HFFc6 (cell line): ENCODE data around the gene ACHE. TPM values are rescaled to one million over a fixed set of nuclear protein-coding genes. Genes with fewer than 3 reads are reported as not detected.
A peak's percentile ranks its signal among the peaks of the same experiment; 100 is the strongest.
"Not testable (repeated sequence)": the region's sequence is repeated elsewhere in the genome, so short reads cannot be mapped to it uniquely, and the experiment has no call there.

Experiments
- DNase-seq: peaks from one replicate; pipeline ENCODE4 v3.0.0-alpha.2; 2018
- H3K27ac Mint-ChIP-seq: 2 replicates; pipeline ENCODE4 v1.8.0; 2020; ENCODE audit warnings: mild to moderate bottlenecking, mixed read lengths
- H3K27me3 Mint-ChIP-seq: 2 replicates; pipeline ENCODE4 v1.8.0; 2021; ENCODE audit warnings: mild to moderate bottlenecking, moderate library complexity, mixed read lengths; ENCODE audit not compliant: insufficient read depth
- H3K36me3 Mint-ChIP-seq: 2 replicates; pipeline ENCODE4 v1.8.0; 2021; ENCODE audit warnings: low read depth, mixed read lengths
- H3K4me1 Mint-ChIP-seq: 2 replicates; pipeline ENCODE4 v1.8.0; 2020; ENCODE audit warnings: low read depth, mixed read lengths
- H3K4me3 Mint-ChIP-seq: 2 replicates; pipeline ENCODE4 v1.8.0; 2020; ENCODE audit warnings: mild to moderate bottlenecking, moderate library complexity, mixed read lengths
- H3K9me3 Mint-ChIP-seq: 2 replicates; pipeline ENCODE4 v1.8.0; 2020; ENCODE audit warnings: mild to moderate bottlenecking, mixed read lengths
- CTCF ChIP-seq: fragments of 200-600 bp; sonication (generic); IDR thresholded peaks from 2 replicates; pipeline ENCODE4 v1.5.0; 2021; ENCODE audit warnings: antibody characterized with exemption, mild to moderate bottlenecking
- total RNA-seq, 6 experiments: library from RNA; stranded (reverse); fragmentation: NEBNext Ultra II Directional; extraction: Animal tissue kit (Norgen Biotek cat#: 25700); gene quantifications; 2 replicates in 1 of 6; 3 replicates in 5 of 6; pipeline ENCODE4 v1.2.3, GENCODE V29; 2021

Gene ACHE
- total RNA-seq, 6 experiments from 2014 or later: 0.31 TPM; not detected in 5

GRCh38 chr7:100859856-100860255 lies 35.8 kb downstream of the ACHE start:
- no peaks in the 10 kb centered on the region for H3K4me1 Mint-ChIP-seq
- no peaks in the 10 kb centered on the region for H3K9me3 Mint-ChIP-seq

GRCh38 chr7:100856871-100857282 lies 38.8 kb downstream of the ACHE start:
- TF ChIP-seq CTCF: no peak
- Mint-ChIP-seq H3K4me1 (peaks cover 3% of the 10 kb centered on the region), H3K27me3 (no peaks in the 10 kb centered on the region; the same call in 1 of the 2 replicates), H3K9me3 (no peaks in the 10 kb centered on the region), H3K36me3 (peaks cover 15% of the 10 kb centered on the region), H3K4me3 (no peak overlapping the region), H3K27ac (no peak overlapping the region)
- no peak for DNase-seq

More at GRCh38 chr7:100859856-100860255, 35.8 kb downstream of the ACHE start:
- Mint-ChIP-seq H3K27ac (no peak overlapping the region), H3K36me3 (peaks cover 15% of the 10 kb centered on the region), H3K27me3 (no peaks in the 10 kb centered on the region; the same call in none of the 2 replicates), H3K4me3 (no peak overlapping the region)
- no peak for DNase-seq
- no peak for TF ChIP-seq CTCF

- DNase-seq: no peak
- Mint-ChIP-seq H3K27ac (no peak overlapping the region), H3K4me3 (no peak overlapping the region), H3K9me3 (no peaks in the 10 kb centered on the region), H3K27me3 (no peaks in the 10 kb centered on the region; the same call in 1 of the 2 replicates), H3K4me1 (peaks cover 5% of the 10 kb centered on the region), H3K36me3 (peaks cover 11% of the 10 kb centered on the region)
- TF ChIP-seq CTCF: no peak
Measured at GRCh38 chr7:100855515-100855914, 40.2 kb downstream of the ACHE start.

GRCh38 chr7:100854899-100855298 lies 40.8 kb downstream of the ACHE start:
- not testable (repeated sequence) for DNase-seq, H3K4me3 Mint-ChIP-seq, H3K9me3 Mint-ChIP-seq, H3K27me3 Mint-ChIP-seq, H3K27ac Mint-ChIP-seq, H3K36me3 Mint-ChIP-seq, H3K4me1 Mint-ChIP-seq

- Mint-ChIP-seq H3K4me1 (peaks cover 5% of the 10 kb centered on the region), H3K27ac (no peak overlapping the region), H3K4me3 (no peak overlapping the region), H3K27me3 (no peaks in the 10 kb centered on the region), H3K36me3 (peaks cover 4% of the 10 kb centered on the region), H3K9me3 (no peaks in the 10 kb centered on the region)
- TF ChIP-seq CTCF: no peak
- no peak for DNase-seq
Measured at GRCh38 chr7:100854146-100854895, 41.4 kb downstream of the ACHE start.

- Mint-ChIP-seq H3K27ac (peak within 1 kb of the TSS; percentile 45), H3K4me1 (peaks cover 5% of the 10 kb centered on the region), H3K36me3 (peaks cover 2% of the 10 kb centered on the region), H3K27me3 (no peaks in the 10 kb centered on the region; the same call in 1 of the 2 replicates), H3K9me3 (no peaks in the 10 kb centered on the region), H3K4me3 (peak within 1 kb of the TSS; percentile 93)
- peak; percentile 96 for TF ChIP-seq CTCF
- peak; percentile 84 for DNase-seq
Measured at GRCh38 chr7:100852048-100852872, 43.4 kb downstream of the ACHE start, which contains the start of gene SLC12A9. SLC12A9 (plus strand) TSS chr7:100852713; CDS start chr7:100854198, 1,485 bp downstream.
